Activated T-cell treated with anti-CD3 and anti-CD28 coated beads, Interleukin-2, amount 50 U/mL, for 72 hours (primary cell): ENCODE measurements around the gene POTEF. TPM values are rescaled to one million over a fixed set of nuclear protein-coding genes. Genes with fewer than 3 reads are reported as not detected.
A peak's percentile ranks its signal among the peaks of the same experiment; 100 is the strongest.
"Not testable (repeated sequence)": the region's sequence is repeated elsewhere in the genome, so short reads cannot be mapped to it uniquely, and the experiment has no call there.

Source experiments
- ATAC-seq, 2 donors: fragments of 150-1000 bp; cut with Tn5 transposase; replicated peaks in 1 of 2; 2 replicates each; pipeline ENCODE4 v1.10.0; 2021; ENCODE audit warnings: moderate library complexity in 2 of 2, mild to moderate bottlenecking in 1 of 2
- DNase-seq, 2 donors: peaks; one replicate each; pipeline ENCODE4 v3.0.0; 2021 to 2022; ENCODE audit warnings: mixed read lengths in 1 of 2
- H3K27ac Mint-ChIP-seq: one replicate; pipeline ENCODE4 v1.8.0; 2022; ENCODE audit warnings: mild to moderate bottlenecking, moderate library complexity, mixed read lengths
- H3K27me3 Mint-ChIP-seq: one replicate; pipeline ENCODE4 v1.8.0; 2022; ENCODE audit warnings: low read depth, mixed read lengths
- H3K36me3 Mint-ChIP-seq, 2 donors: one replicate each; pipeline ENCODE4 v1.8.0; 2022; ENCODE audit warnings: mixed read lengths in 2 of 2, mild to moderate bottlenecking in 1 of 2; ENCODE audit not compliant: insufficient read depth in 2 of 2
- H3K4me1 Mint-ChIP-seq: one replicate; pipeline ENCODE4 v1.8.0; 2022; ENCODE audit warnings: low read depth, mixed read lengths
- H3K4me3 Mint-ChIP-seq, 2 donors: one replicate each; pipeline ENCODE4 v1.8.0; 2022; ENCODE audit warnings: mild to moderate bottlenecking in 2 of 2, mixed read lengths in 2 of 2, moderate library complexity in 2 of 2
- H3K9me3 Mint-ChIP-seq, 2 donors: one replicate each; pipeline ENCODE4 v1.8.0; 2022; ENCODE audit warnings: mixed read lengths in 2 of 2
- total RNA-seq, 2 donors: library from RNA; stranded (reverse); gene quantifications; one replicate each; pipeline ENCODE4 v1.2.3, GENCODE V29; 2022

The POTEF gene
- total RNA-seq, 2 donors from 2014 or later, result not detected

GRCh38 chr2:130157825-130158514 is 28.9 kb upstream of the POTEF start:
- H3K27ac Mint-ChIP-seq, result peak overlapping the region; percentile 42
- H3K4me1 Mint-ChIP-seq, result not testable (repeated sequence)

GRCh38 chr2:130157354-130157753 is 28.3 kb upstream of the POTEF start:
- not testable (repeated sequence) for H3K4me1 Mint-ChIP-seq, ATAC-seq, H3K4me3 Mint-ChIP-seq, H3K27ac Mint-ChIP-seq, H3K9me3 Mint-ChIP-seq, H3K36me3 Mint-ChIP-seq, H3K27me3 Mint-ChIP-seq, DNase-seq

More at GRCh38 chr2:130157825-130158514, 28.9 kb upstream of the POTEF start:
- H3K9me3 Mint-ChIP-seq, H3K4me3 Mint-ChIP-seq, H3K27me3 Mint-ChIP-seq, H3K36me3 Mint-ChIP-seq: not testable (repeated sequence)
- peak in 1 of 2 donors; percentile 61 for ATAC-seq
- peak in 1 of 2 donors; percentile 14 for DNase-seq

- ATAC-seq (no peak), DNase-seq (no peak)
- Mint-ChIP-seq H3K27ac (no peak overlapping the region), H3K9me3 (no peaks in the 10 kb centered on the region), H3K4me1 (no peaks in the 10 kb centered on the region), H3K36me3 (peaks cover 0 to 1% of the 10 kb centered on the region in 2 donors), H3K4me3 (no peak overlapping the region), H3K27me3 (no peaks in the 10 kb centered on the region)
Measured at GRCh38 chr2:130156624-130157004, 27.6 kb upstream of the POTEF start.

- peak in 1 of 2 donors; percentile 23 for ATAC-seq
- not testable (repeated sequence) for H3K4me1 Mint-ChIP-seq
Measured at GRCh38 chr2:130155956-130156623, 27.1 kb upstream of the POTEF start.

GRCh38 chr2:130154773-130155765 is 26.0 kb upstream of the POTEF start:
- Mint-ChIP-seq H3K9me3 (no peaks in the 10 kb centered on the region), H3K36me3 (peaks cover 0 to 1% of the 10 kb centered on the region in 2 donors), H3K4me1 (no peaks in the 10 kb centered on the region), H3K4me3 (no peak overlapping the region), H3K27ac (no peak overlapping the region), H3K27me3 (no peaks in the 10 kb centered on the region)
- no peak for ATAC-seq
- DNase-seq, result no peak

More at GRCh38 chr2:130155956-130156623, 27.1 kb upstream of the POTEF start:
- H3K27me3 Mint-ChIP-seq, H3K9me3 Mint-ChIP-seq, H3K4me3 Mint-ChIP-seq, H3K36me3 Mint-ChIP-seq, H3K27ac Mint-ChIP-seq: not testable (repeated sequence)
- peak; percentile 15 to 17 for DNase-seq

- H3K27ac Mint-ChIP-seq, H3K9me3 Mint-ChIP-seq, H3K4me3 Mint-ChIP-seq, H3K27me3 Mint-ChIP-seq, H3K4me1 Mint-ChIP-seq, ATAC-seq, DNase-seq, H3K36me3 Mint-ChIP-seq: not testable (repeated sequence)
Measured at GRCh38 chr2:130154423-130154770, 25.4 kb upstream of the POTEF start.

- H3K4me1 Mint-ChIP-seq, H3K36me3 Mint-ChIP-seq, DNase-seq, H3K4me3 Mint-ChIP-seq, H3K27ac Mint-ChIP-seq, ATAC-seq, H3K27me3 Mint-ChIP-seq, H3K9me3 Mint-ChIP-seq: not testable (repeated sequence)
Measured at GRCh38 chr2:130153721-130154422, 24.9 kb upstream of the POTEF start.

- H3K4me3 Mint-ChIP-seq, result no peak overlapping the region
- H3K27me3 Mint-ChIP-seq, result no peaks in the 10 kb centered on the region
- ATAC-seq, result no peak
- DNase-seq, result no peak
- no peak overlapping the region for H3K27ac Mint-ChIP-seq
- H3K9me3 Mint-ChIP-seq, result no peaks in the 10 kb centered on the region
- peaks cover 0 to 1% of the 10 kb centered on the region in 2 donors for H3K36me3 Mint-ChIP-seq
- no peaks in the 10 kb centered on the region for H3K4me1 Mint-ChIP-seq
Measured at GRCh38 chr2:130152816-130153595, 24.0 kb upstream of the POTEF start.

GRCh38 chr2:130152136-130152815 is 23.3 kb upstream of the POTEF start:
- not testable (repeated sequence) for H3K9me3 Mint-ChIP-seq, H3K4me3 Mint-ChIP-seq, H3K27me3 Mint-ChIP-seq

GRCh38 chr2:130151145-130151512 is 22.1 kb upstream of the POTEF start:
- not testable (repeated sequence) for H3K4me1 Mint-ChIP-seq, ATAC-seq, H3K9me3 Mint-ChIP-seq, DNase-seq, H3K27me3 Mint-ChIP-seq, H3K4me3 Mint-ChIP-seq, H3K36me3 Mint-ChIP-seq, H3K27ac Mint-ChIP-seq

More at GRCh38 chr2:130152136-130152815, 23.3 kb upstream of the POTEF start:
- H3K36me3 Mint-ChIP-seq, H3K4me1 Mint-ChIP-seq, DNase-seq, ATAC-seq, H3K27ac Mint-ChIP-seq: not testable (repeated sequence)

GRCh38 chr2:130150181-130151144 is 21.4 kb upstream of the POTEF start:
- ATAC-seq, result no peak
- H3K36me3 Mint-ChIP-seq, result peaks cover 0 to 1% of the 10 kb centered on the region in 2 donors
- H3K9me3 Mint-ChIP-seq, result no peaks in the 10 kb centered on the region
- DNase-seq, result no peak
- no peak overlapping the region for H3K27ac Mint-ChIP-seq
- no peaks in the 10 kb centered on the region for H3K4me1 Mint-ChIP-seq
- H3K4me3 Mint-ChIP-seq, result no peak overlapping the region
- peaks cover 7% of the 10 kb centered on the region for H3K27me3 Mint-ChIP-seq
